Mucosa of descending colon (tissue), 3 donors: ENCODE measurements around the gene TNS2. TPM values are rescaled to one million over a fixed set of nuclear protein-coding genes. Genes with fewer than 3 reads are reported as not detected.

Experiments used
- ATAC-seq: fragments of 200-7000 bp; cut with Tn5 transposase; one replicate; pipeline ENCODE4 v1.9.1; 2020; ENCODE audit warnings: mild to moderate bottlenecking, moderate library complexity
- DNase-seq, 3 donors: peaks; one replicate each; pipeline ENCODE4 v3.0.0-alpha.2; 2020
- H3K36me3 ChIP-seq: fragments of 200-600 bp; one replicate; pipeline ENCODE4 v1.8.0; 2021; ENCODE audit warnings: low read depth, mild to moderate bottlenecking
- H3K4me1 ChIP-seq: fragments of 200-600 bp; one replicate; pipeline ENCODE4 v1.8.0; 2021; ENCODE audit warnings: low read depth, mild to moderate bottlenecking
- H3K4me3 ChIP-seq: fragments of 200-600 bp; one replicate; pipeline ENCODE4 v1.8.0; 2021; ENCODE audit warnings: mild to moderate bottlenecking
- H3K9me3 ChIP-seq: fragments of 200-600 bp; one replicate; pipeline ENCODE4 v1.8.0; 2021; ENCODE audit warnings: mild to moderate bottlenecking
- CTCF ChIP-seq: fragments of 200-600 bp; IDR thresholded peaks from one replicate; pipeline ENCODE4 v1.8.0; 2022; ENCODE audit warnings: antibody characterized with exemption, mild to moderate bottlenecking
- intact Hi-C, 2 donors: fragments of 100-400 bp; cut with DNase I in 1 of 2; cut with micrococcal nuclease in 1 of 2; formaldehyde crosslinking; loops; one replicate each; pipeline versions ENCODE4 v1.11.0 to v1.11.1; 2022; cut with DNase I, micrococcal nuclease
- total RNA-seq, 3 donors: library from RNA; stranded (reverse); fragmentation: NEBNext Ultra II Directional in 2 of 3; extraction: Animal tissue kit (Norgen Biotek cat#: 25700) in 2 of 3; gene quantifications; one replicate each; pipeline versions ENCODE4 v1.2.1 to v1.2.4, GENCODE V29; 2021 to 2023
- donor health status: DM: no; HTN: no; CAD: no; lungs with moderate emphysema.
- donor health status: DM: no; HTN: no; CAD: no.
- donor health status: DM: no; HTN: yes; CAD: no.

Gene TNS2
- total RNA-seq, 3 donors from 2014 or later, result 22.6 to 119 (median 51.9) TPM

GRCh38 chr12:53045696-53046045 lies 4.2 kb upstream of the TNS2 start:
- intact Hi-C loops, result no loop called here
- Histone ChIP-seq H3K9me3 (no peaks in the 10 kb centered on the region), H3K4me1 (peaks cover 36% of the 10 kb centered on the region), H3K36me3 (no peaks in the 10 kb centered on the region), H3K4me3 (no peak overlapping the region)
- ATAC-seq, result no peak
- peak in 1 of 3 donors; percentile 29 for DNase-seq
- no peak for TF ChIP-seq CTCF

GRCh38 chr12:53046655-53047220 lies 3.1 kb upstream of the TNS2 start:
- H3K36me3 ChIP-seq, result no peaks in the 10 kb centered on the region
- peaks cover 46% of the 10 kb centered on the region for H3K4me1 ChIP-seq
- ATAC-seq (peak; percentile 42), DNase-seq (peak in 2 of 3 donors; percentile 79 to 88)
- TF ChIP-seq CTCF, result no peak
- peak overlapping the region; percentile 32 for H3K4me3 ChIP-seq
- H3K9me3 ChIP-seq, result no peaks in the 10 kb centered on the region
- intact Hi-C loops, result no loop called here

GRCh38 chr12:53047221-53048032 lies 2.4 kb upstream of the TNS2 start:
- DNase-seq, result peak; percentile 76 to 87 (median 84)
- Histone ChIP-seq H3K9me3 (no peaks in the 10 kb centered on the region), H3K4me3 (no peak overlapping the region), H3K4me1 (peaks cover 50% of the 10 kb centered on the region), H3K36me3 (no peaks in the 10 kb centered on the region)
- ATAC-seq, result peak; percentile 48
- TF ChIP-seq CTCF, result peak; percentile 49
- intact Hi-C loops, result no loop called here

- Histone ChIP-seq H3K36me3 (no peaks in the 10 kb centered on the region), H3K9me3 (no peaks in the 10 kb centered on the region), H3K4me1 (peaks cover 57% of the 10 kb centered on the region), H3K4me3 (no peak overlapping the region)
- DNase-seq, result peak; percentile 63 to 75 (median 69)
- peak; percentile 11 for ATAC-seq
- intact Hi-C loops, result no loop called here
- no peak for TF ChIP-seq CTCF
Measured at GRCh38 chr12:53048033-53048779, 1.7 kb upstream of the TNS2 start.

- no peak for ATAC-seq
Measured at GRCh38 chr12:53048780-53049401, 974 bp upstream of the TNS2 start.

More at GRCh38 chr12:53048780-53049401, 974 bp upstream of the TNS2 start:
- intact Hi-C loops, result no loop called here
- H3K36me3 ChIP-seq, result no peaks in the 10 kb centered on the region
- H3K9me3 ChIP-seq, result no peaks in the 10 kb centered on the region
- H3K4me3 ChIP-seq, result no peak overlapping the region
- DNase-seq, result peak in 2 of 3 donors; percentile 68 to 72
- peaks cover 64% of the 10 kb centered on the region for H3K4me1 ChIP-seq
- no peak for TF ChIP-seq CTCF
